Neural progenitor cell (in vitro differentiated cells): ENCODE data around the gene ACOXL. TPM values are rescaled to one million over a fixed set of nuclear protein-coding genes. Genes with fewer than 3 reads are reported as not detected.

Experiments
- DNase-seq: peaks from one replicate; pipeline ENCODE4 v3.0.0-alpha.2; 2016; ENCODE audit warnings: low spot score
- H2AFZ ChIP-seq: fragments of 200-600 bp; sonication (generic); replicated peaks from 2 replicates; pipeline ENCODE4 v1.6.1; 2016; ENCODE audit warnings: antibody characterized with exemption
- H3F3A ChIP-seq: fragments of 200-600 bp; sonication (generic); 2 replicates; pipeline ENCODE4 v1.6.1; 2016; ENCODE audit warnings: antibody characterized with exemption, low read depth
- H3K27ac ChIP-seq: fragments of 200-600 bp; sonication (generic); 2 replicates; pipeline ENCODE4 v1.5.1; 2016; ENCODE audit warnings: mild to moderate bottlenecking
- H3K27me3 ChIP-seq: fragments of 200-600 bp; sonication (generic); 2 replicates; pipeline ENCODE4 v1.6.1; 2016; ENCODE audit warnings: mild to moderate bottlenecking, moderate library complexity
- H3K36me3 ChIP-seq: fragments of 200-600 bp; sonication (generic); 2 replicates; pipeline ENCODE4 v1.5.1; 2016
- H3K4me1 ChIP-seq: fragments of 200-600 bp; sonication (generic); 2 replicates; pipeline ENCODE4 v1.6.1; 2016; ENCODE audit warnings: mixed run types
- H3K4me2 ChIP-seq: fragments of 200-600 bp; sonication (generic); 2 replicates; pipeline ENCODE4 v1.6.1; 2016
- H3K4me3 ChIP-seq: fragments of 200-600 bp; sonication (generic); 2 replicates; pipeline ENCODE4 v1.5.1; 2016
- H3K79me2 ChIP-seq: fragments of 200-600 bp; sonication (generic); 2 replicates; pipeline ENCODE4 v1.6.1; 2016; ENCODE audit warnings: low read depth
- H3K9ac ChIP-seq: fragments of 200-600 bp; sonication (generic); 2 replicates; pipeline ENCODE4 v1.6.1; 2016
- H3K9me3 ChIP-seq: fragments of 200-600 bp; sonication (generic); 2 replicates; pipeline ENCODE4 v1.5.1; 2016; ENCODE audit warnings: low read depth
- H4K20me1 ChIP-seq: fragments of 200-600 bp; sonication (generic); 2 replicates; pipeline ENCODE4 v1.6.1; 2016; ENCODE audit warnings: low read depth
- H3K27ac Mint-ChIP-seq: 3 replicates; pipeline ENCODE4 v1.8.0; 2021; ENCODE audit warnings: mixed read lengths
- H3K27me3 Mint-ChIP-seq: 2 replicates; pipeline ENCODE4 v1.8.0; 2022; ENCODE audit warnings: low read depth, mild to moderate bottlenecking, inconsistent platforms, moderate library complexity, mixed read lengths; ENCODE audit not compliant: insufficient read depth
- H3K36me3 Mint-ChIP-seq: 3 replicates; pipeline ENCODE4 v1.8.0; 2021; ENCODE audit warnings: mixed read lengths
- H3K4me1 Mint-ChIP-seq: 3 replicates; pipeline ENCODE4 v1.8.0; 2021; ENCODE audit warnings: mixed read lengths
- H3K4me3 Mint-ChIP-seq: 3 replicates; pipeline ENCODE4 v1.8.0; 2021; ENCODE audit warnings: mild to moderate bottlenecking, moderate library complexity, mixed read lengths
- H3K9me3 Mint-ChIP-seq: 3 replicates; pipeline ENCODE4 v1.8.0; 2020; ENCODE audit warnings: mixed read lengths
- CTCF ChIP-seq: fragments of 200-600 bp; sonication (generic); IDR thresholded peaks from 2 replicates; pipeline ENCODE4 v1.5.1; 2017; ENCODE audit warnings: antibody characterized with exemption, mild to moderate bottlenecking
- EZH2 ChIP-seq: fragments of 200-600 bp; sonication (generic); IDR thresholded peaks from 2 replicates; pipeline ENCODE4 v1.6.1; 2017; ENCODE audit warnings: antibody characterized with exemption, mild to moderate bottlenecking, moderate library complexity
- EZH2phosphoT487 ChIP-seq: fragments of 200-600 bp; sonication (generic); IDR thresholded peaks from 2 replicates; pipeline ENCODE4 v1.6.1; 2017; ENCODE audit warnings: antibody characterized with exemption
- total RNA-seq: library from RNA; depleted of rRNA; stranded (reverse); fragments of >200 nt; gene quantifications from 2 replicates; pipeline ENCODE4 v1.2.3, GENCODE V29; 2015; ENCODE audit warnings: low replicate concordance

The ACOXL gene
- total RNA-seq, 1 donor from 2014 or later, result 2.9 TPM

- TF ChIP-seq EZH2phosphoT487 (no peak), EZH2 (no peak), CTCF (no peak)
- no peak overlapping the region for H3K4me3 Mint-ChIP-seq
- H3K4me1 Mint-ChIP-seq, result peaks cover 15% of the 10 kb centered on the region
- H3K36me3 ChIP-seq, result no peaks in the 10 kb centered on the region
- H2AFZ ChIP-seq, result no peak overlapping the region
- H3K9ac ChIP-seq, result no peak overlapping the region
- H3K27me3 Mint-ChIP-seq, result peaks cover 5% of the 10 kb centered on the region
- no peak overlapping the region for H3K4me3 ChIP-seq
- H3K9me3 ChIP-seq, result no peaks in the 10 kb centered on the region
- H3K27ac Mint-ChIP-seq, result no peak overlapping the region
- no peaks in the 10 kb centered on the region for H4K20me1 ChIP-seq
- DNase-seq, result no peak
- no peaks in the 10 kb centered on the region for H3K27me3 ChIP-seq
- H3K4me1 ChIP-seq, result peaks cover 9% of the 10 kb centered on the region
- H3K27ac ChIP-seq, result no peak overlapping the region
- H3K9me3 Mint-ChIP-seq, result peaks cover 7% of the 10 kb centered on the region
- H3F3A ChIP-seq, result no peaks in the 10 kb centered on the region
- no peaks in the 10 kb centered on the region for H3K36me3 Mint-ChIP-seq
- no peaks in the 10 kb centered on the region for H3K79me2 ChIP-seq
- H3K4me2 ChIP-seq, result no peak overlapping the region
These were observed 239.4 kb downstream of the ACOXL start for GRCh38 chr2:110971811-110972210.

- H3K36me3 ChIP-seq, result no peaks in the 10 kb centered on the region
- no peaks in the 10 kb centered on the region for H3K79me2 ChIP-seq
- no peaks in the 10 kb centered on the region for H3K27me3 ChIP-seq
- H2AFZ ChIP-seq, result no peak overlapping the region
- no peaks in the 10 kb centered on the region for H3K9me3 ChIP-seq
- Mint-ChIP-seq H3K4me3 (no peak overlapping the region), H3K27me3 (peaks cover 5% of the 10 kb centered on the region), H3K9me3 (peaks cover 7% of the 10 kb centered on the region), H3K27ac (peak overlapping the region; percentile 86), H3K36me3 (peaks cover 2% of the 10 kb centered on the region), H3K4me1 (peaks cover 15% of the 10 kb centered on the region)
- H4K20me1 ChIP-seq, result no peaks in the 10 kb centered on the region
- no peak for DNase-seq
- no peak overlapping the region for H3K4me3 ChIP-seq
- no peak overlapping the region for H3K4me2 ChIP-seq
- H3K9ac ChIP-seq, result no peak overlapping the region
- H3K4me1 ChIP-seq, result peaks cover 9% of the 10 kb centered on the region
- TF ChIP-seq EZH2phosphoT487 (no peak), CTCF (no peak), EZH2 (no peak)
- no peak overlapping the region for H3K27ac ChIP-seq
- no peaks in the 10 kb centered on the region for H3F3A ChIP-seq
These were observed 240.9 kb downstream of the ACOXL start for GRCh38 chr2:110973262-110973661.

- Mint-ChIP-seq H3K36me3 (peaks cover 2% of the 10 kb centered on the region), H3K4me1 (peaks cover 31% of the 10 kb centered on the region), H3K27me3 (peaks cover 7% of the 10 kb centered on the region), H3K27ac (no peak overlapping the region), H3K9me3 (peaks cover 4% of the 10 kb centered on the region), H3K4me3 (no peak overlapping the region)
- Histone ChIP-seq H3K9ac (no peak overlapping the region), H3K4me1 (peaks cover 14% of the 10 kb centered on the region), H3F3A (no peaks in the 10 kb centered on the region), H4K20me1 (no peaks in the 10 kb centered on the region), H3K27me3 (no peaks in the 10 kb centered on the region), H3K9me3 (no peaks in the 10 kb centered on the region), H3K4me3 (no peak overlapping the region), H3K36me3 (no peaks in the 10 kb centered on the region), H3K27ac (no peak overlapping the region), H3K4me2 (no peak overlapping the region), H2AFZ (no peak overlapping the region), H3K79me2 (no peaks in the 10 kb centered on the region)
- no peak for DNase-seq
- TF ChIP-seq EZH2, result no peak
- TF ChIP-seq CTCF, result no peak
- no peak for TF ChIP-seq EZH2phosphoT487
These were observed 245.0 kb downstream of the ACOXL start for GRCh38 chr2:110977403-110977802.
